ENCODE data around the gene PTN.

Gene PTN

DNA sequence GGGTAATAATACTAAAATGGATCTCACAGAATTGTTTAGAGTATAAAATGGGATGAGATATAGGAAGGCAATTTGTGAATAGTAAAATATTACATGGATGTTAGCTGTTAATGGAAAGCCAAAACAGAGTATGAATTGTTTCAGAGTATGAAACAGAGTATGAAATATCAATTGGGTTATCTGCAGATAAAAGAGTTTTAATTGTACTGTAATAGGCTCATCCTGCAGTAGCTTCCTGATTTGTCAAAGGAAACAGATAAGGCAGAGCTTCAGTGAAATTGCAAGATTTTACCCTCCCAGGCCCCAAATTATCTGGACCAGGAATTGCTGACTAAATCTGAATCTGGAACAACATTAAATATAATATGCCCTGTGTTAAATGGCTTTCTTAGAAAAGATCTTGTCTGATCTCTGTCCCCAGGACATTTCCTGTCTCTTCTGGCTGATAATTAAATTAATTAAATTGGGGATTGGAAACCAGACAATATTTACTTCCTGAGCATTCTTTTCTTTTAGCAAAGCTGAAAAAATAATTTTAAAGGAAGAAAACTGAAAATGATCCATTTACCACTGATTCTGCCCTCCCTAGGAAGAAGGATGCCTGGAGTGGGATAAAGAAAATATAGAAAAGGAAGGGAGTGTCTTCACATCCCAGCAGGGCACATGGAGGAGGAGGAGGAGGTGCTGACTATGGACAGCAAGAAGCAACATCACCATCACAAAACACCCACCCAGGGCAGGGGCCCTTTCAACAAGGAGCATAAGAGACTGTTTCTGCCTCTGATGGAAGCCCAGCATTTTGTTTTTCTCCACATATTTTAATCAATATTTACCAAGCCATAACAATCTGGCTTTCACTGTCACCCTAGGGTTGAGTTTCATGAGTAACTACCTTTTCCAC, 18.5 kb downstream of the PTN start:
- no peak for DNase-seq (ENCODE audit: low read depth in 2 of 2)

GRCh38 chr7:137316648-137317353, 26.7 kb downstream of the PTN start:
- no peak for DNase-seq (ENCODE audit: low read depth in 2 of 2)

GRCh38 chr7:137313201-137313600, 30.3 kb downstream of the PTN start:
- no peak for DNase-seq (ENCODE audit: low read depth in 2 of 2)

- no peak for DNase-seq (ENCODE audit: low read depth in 2 of 2)
Measured at GRCh38 chr7:137306748-137307147, 36.8 kb downstream of the PTN start.

- no peak for DNase-seq (ENCODE audit: low read depth in 2 of 2)
Measured at GRCh38 chr7:137305901-137306621, 37.5 kb downstream of the PTN start.

DNA sequence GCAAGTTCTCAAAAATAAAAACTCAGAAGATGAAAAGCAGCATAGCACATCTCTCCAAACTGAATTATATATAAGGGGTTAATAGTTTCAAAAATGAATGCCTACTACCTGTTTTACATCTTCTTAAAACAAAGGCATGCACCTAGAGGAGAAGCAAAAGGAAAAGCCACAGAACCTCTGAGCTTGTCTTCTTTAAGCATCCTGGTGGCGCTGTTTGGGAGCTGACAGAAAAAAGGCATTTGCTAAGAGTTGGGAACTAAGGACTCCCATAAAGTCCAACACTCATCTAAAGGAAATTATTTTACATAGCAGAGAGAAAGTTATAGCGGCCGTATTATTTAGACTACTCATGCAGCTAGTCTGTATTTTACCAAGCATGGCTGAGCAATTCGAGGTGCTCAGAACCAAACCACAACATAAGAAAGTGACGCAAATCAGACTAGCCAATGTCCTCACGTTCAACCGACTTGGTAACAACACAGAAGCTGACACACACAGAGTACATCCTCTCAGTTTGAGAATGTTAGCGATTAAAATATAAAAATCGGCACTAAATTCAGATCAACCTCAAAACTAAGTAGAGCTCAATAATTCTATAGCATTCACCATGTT, 38.8 kb downstream of the PTN start:
- DNase-seq (ENCODE audit: low read depth in 2 of 2): no peak

- no peak for DNase-seq (ENCODE audit: low read depth in 2 of 2)
Measured at GRCh38 chr7:137304165-137304564, 39.4 kb downstream of the PTN start.

- no peak for DNase-seq (ENCODE audit: low read depth in 2 of 2)
Measured at GRCh38 chr7:137302081-137302480, 41.5 kb downstream of the PTN start.

DNA sequence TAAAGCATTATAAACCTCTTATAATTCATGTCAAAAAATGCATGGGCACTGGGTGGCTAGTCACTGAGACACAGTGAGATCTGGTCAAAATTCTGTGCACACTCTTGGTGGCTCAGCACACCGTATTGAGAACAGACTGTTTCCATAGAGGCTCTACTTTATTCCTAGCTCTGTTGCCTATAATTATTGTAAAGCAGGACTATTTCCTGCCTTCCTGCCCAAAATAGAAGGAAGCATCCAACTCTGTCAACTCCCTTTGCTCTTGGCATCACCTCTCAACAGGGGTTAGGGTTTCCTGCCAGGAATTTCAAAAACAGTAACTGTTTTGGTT, 45.1 kb downstream of the PTN start:
- DNase-seq (ENCODE audit: low read depth in 2 of 2): no peak

GRCh38 chr7:137297551-137298463, 45.7 kb downstream of the PTN start:
- DNase-seq (ENCODE audit: low read depth in 2 of 2): no peak

GRCh38 chr7:137296576-137296975, 47.0 kb downstream of the PTN start:
- DNase-seq (ENCODE audit: low read depth in 2 of 2): no peak

DNA sequence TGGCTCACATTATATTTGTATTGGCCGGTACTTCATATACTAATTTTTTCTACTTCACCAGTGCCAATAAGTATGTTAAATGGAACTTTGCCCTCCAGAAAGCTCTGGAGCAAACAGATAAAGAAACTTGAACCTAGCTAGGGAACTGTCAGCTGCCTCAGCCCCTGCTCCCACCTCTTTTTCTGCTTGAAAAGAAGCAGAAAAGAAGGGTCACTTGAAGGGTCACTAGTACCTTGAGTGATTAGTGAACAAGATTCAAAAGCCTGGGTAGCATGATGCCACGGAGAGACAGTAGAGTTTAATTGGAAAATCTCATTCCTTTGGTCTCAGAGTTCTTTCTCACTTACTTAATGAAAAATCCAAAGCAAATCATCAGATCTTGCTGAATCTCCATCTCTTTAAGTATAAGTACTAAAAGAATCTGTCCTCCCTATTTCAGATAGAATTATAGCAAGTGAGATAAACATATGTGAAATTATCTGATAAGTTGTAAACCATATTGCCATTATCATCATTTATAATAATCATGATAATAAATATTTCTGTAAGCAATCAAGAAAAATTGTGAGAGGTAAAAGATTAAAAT, 47.7 kb downstream of the PTN start:
- no peak for DNase-seq (ENCODE audit: low read depth in 2 of 2)

GRCh38 chr7:137289101-137289500, 54.4 kb downstream of the PTN start:
- no peak for DNase-seq (ENCODE audit: low read depth in 2 of 2)

GRCh38 chr7:137287651-137288258, 55.8 kb downstream of the PTN start:
- DNase-seq (ENCODE audit: low read depth in 2 of 2): no peak

GRCh38 chr7:137283153-137283552, 60.4 kb downstream of the PTN start:
- no peak for DNase-seq (ENCODE audit: low read depth in 2 of 2)

- DNase-seq (ENCODE audit: low read depth in 2 of 2): no peak
Measured at GRCh38 chr7:137282043-137282442, 61.5 kb downstream of the PTN start.

DNA sequence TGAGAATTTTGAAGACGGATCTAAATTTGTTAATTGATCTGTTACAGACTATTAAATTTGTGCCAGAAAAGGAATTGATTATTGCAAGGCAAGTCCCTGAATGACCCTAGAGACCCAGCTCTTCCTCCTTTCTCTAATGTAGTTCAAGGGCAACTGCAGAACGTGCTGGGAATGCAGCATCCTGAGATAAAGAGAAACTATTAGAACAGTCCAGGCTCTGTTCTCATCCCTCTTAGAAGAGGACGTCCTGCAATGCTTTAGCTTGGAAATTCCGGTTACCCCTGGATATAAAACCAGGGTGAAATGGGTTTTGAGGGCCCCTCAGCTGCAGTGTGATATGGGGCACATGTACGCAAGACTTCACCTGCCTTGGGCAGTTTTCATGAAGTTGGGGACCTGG, 67.3 kb downstream of the PTN start:
- no peak for DNase-seq (ENCODE audit: low read depth in 2 of 2)

DNA sequence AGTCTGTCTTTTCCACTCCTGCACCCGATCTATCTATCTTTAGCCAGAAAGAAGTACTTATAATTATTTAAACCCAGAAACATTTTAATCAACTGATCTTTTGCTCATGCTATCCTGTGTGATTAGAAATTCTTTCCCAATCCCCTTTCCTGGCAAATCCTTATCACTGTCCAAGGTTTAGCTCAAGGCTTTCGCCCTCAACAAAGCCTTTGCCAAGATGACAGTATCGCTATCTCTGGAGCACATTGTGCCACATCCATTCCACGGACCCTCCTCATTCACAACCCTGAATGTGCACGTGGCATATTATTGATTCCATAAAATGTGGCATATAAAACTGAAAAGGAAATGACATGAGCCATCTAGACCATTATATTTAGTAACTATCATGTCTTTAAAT, 71.3 kb downstream of the PTN start:
- no peak for DNase-seq (ENCODE audit: low read depth in 2 of 2)

- DNase-seq (ENCODE audit: low read depth in 2 of 2): no peak
Measured at GRCh38 chr7:137269240-137269639, 74.3 kb downstream of the PTN start.
